Sigmoid colon (tissue), 7 donors: Measurements from ENCODE around the gene GGACT. TPM values are rescaled to one million over a fixed set of nuclear protein-coding genes. Genes with fewer than 3 reads are reported as not detected.
"Not testable (repeated sequence)": the region's sequence is repeated elsewhere in the genome, so short reads cannot be mapped to it uniquely, and the experiment has no call there.

ENCODE experiments used
- DNase-seq: peaks from one replicate; pipeline ENCODE4 v3.0.0-alpha.2; 2019
- H3K27ac ChIP-seq, 4 donors: fragments of 200-600 bp; sonication (generic); one replicate each; pipeline ENCODE4 v1.5.1; 2016 to 2019; ENCODE audit warnings: mild to moderate bottlenecking in 1 of 4
- H3K27me3 ChIP-seq, 3 donors: fragments of 200-600 bp; sonication (generic); one replicate each; pipeline ENCODE4 v1.5.1; 2019; ENCODE audit warnings: mild to moderate bottlenecking in 1 of 3
- H3K36me3 ChIP-seq, 4 donors: fragments of 200-600 bp; sonication (generic); one replicate each; pipeline ENCODE4 v1.5.1; 2016 to 2019
- H3K4me1 ChIP-seq, 4 donors: fragments of 200-600 bp; sonication (generic); one replicate each; pipeline ENCODE4 v1.5.1; 2017 to 2019
- H3K4me3 ChIP-seq, 4 donors: fragments of 200-600 bp; sonication (generic); one replicate each; pipeline ENCODE4 v1.5.1; 2017 to 2019; ENCODE audit warnings: mild to moderate bottlenecking in 2 of 4, moderate library complexity in 1 of 4
- H3K9me3 ChIP-seq, 4 donors: fragments of 200-600 bp in 3 of 4; sonication (generic) in 3 of 4; one replicate each; pipeline versions ENCODE4 v1.5.1 to v1.6.1; 2013 to 2019
- CTCF ChIP-seq, 4 experiments: fragments of 450-650 bp in 3 of 4; fragments of 200-600 bp in 1 of 4; IDR thresholded peaks; one replicate each; pipeline ENCODE4 v1.5.1; 2016 to 2019; ENCODE audit warnings: antibody characterized with exemption in 4 of 4, mild to moderate bottlenecking in 3 of 4, moderate library complexity in 2 of 4
- EP300 ChIP-seq, 4 donors: sonication (generic); formaldehyde crosslinking; IDR thresholded peaks; one replicate each; pipeline ENCODE4 v1.6.1; 2017; ENCODE audit warnings: antibody characterized with exemption in 4 of 4
- POLR2A ChIP-seq, 2 donors: fragments of 450-650 bp; IDR thresholded peaks; one replicate each; pipeline ENCODE4 v1.6.1; 2016; ENCODE audit warnings: antibody characterized with exemption in 2 of 2, mild to moderate bottlenecking in 2 of 2, moderate library complexity in 2 of 2
- POLR2AphosphoS5 ChIP-seq, 4 donors: sonication (generic); formaldehyde crosslinking; IDR thresholded peaks; one replicate each; pipeline ENCODE4 v1.6.1; 2017; ENCODE audit warnings: antibody characterized with exemption in 4 of 4
- WGBS, 2 donors: extraction: QIAGEN DNeasy Blood & Tissue Kit; methylation state at CpG; one replicate each; pipeline ENCODE4 v1.1.7; 2013; 5-methylcytosine and 5-hydroxymethylcytosine counted together
- intact Hi-C: fragments of 100-400 bp; cut with DNase I; formaldehyde crosslinking; loops from one replicate; pipeline ENCODE4 v1.15.1; 2023
- polyA plus RNA-seq, 3 donors: library from polyadenylated mRNA; stranded (reverse); fragments of 200-250 nt; gene quantifications; one replicate each; pipeline ENCODE4 v1.2.3, GENCODE V29; 2013
- total RNA-seq, 4 donors: library from RNA; depleted of rRNA; stranded (reverse); fragments of >200 nt; gene quantifications; one replicate each; pipeline ENCODE4 v1.1.0, GENCODE V29; 2016
- donor health status: healthy with polysubstance abuse.
- donor health status: Bipolar disorder and iron deficiency.
- donor health status: healthy.

The GGACT gene
- total and polyA plus RNA-seq, 7 donors = 0.99 to 3.0 (median 2.2) TPM

- no peak for TF ChIP-seq POLR2AphosphoS5 (IDR thresholded peaks at IDR 0.05)
- TF ChIP-seq CTCF (IDR thresholded peaks at IDR 0.05) = no peak
- TF ChIP-seq POLR2A (IDR thresholded peaks at IDR 0.05) = no peak
- TF ChIP-seq EP300 (IDR thresholded peaks at IDR 0.05) = no peak
- Histone ChIP-seq H3K9me3 (no peaks in the 10 kb centered on the region), H3K27ac (no peak overlapping the region), H3K36me3 (peaks cover 0 to 13% (median 2%) of the 10 kb centered on the region in 4 donors), H3K4me3 (no peak overlapping the region), H3K27me3 (no peaks in the 10 kb centered on the region), H3K4me1 (peaks cover 0 to 18% (median 6%) of the 10 kb centered on the region in 4 donors)
- DNase-seq = no peak
- intact Hi-C loops = loop anchor here (5.0 kb wide), 1 partner anchor 38 kb away; no protein-coding TSS in a partner anchor
- WGBS, 2 donors = 69 to 81% methylated on average over 5 of the region's 5 CpGs
Measured at GRCh38 chr13:100584896-100585295, 3.7 kb downstream of the GGACT start.

- Histone ChIP-seq H3K27me3 (no peaks in the 10 kb centered on the region), H3K9me3 (no peaks in the 10 kb centered on the region), H3K36me3 (peaks cover 0 to 13% (median 2%) of the 10 kb centered on the region in 4 donors), H3K27ac (no peak overlapping the region), H3K4me3 (no peak overlapping the region), H3K4me1 (no peaks in the 10 kb centered on the region)
- TF ChIP-seq POLR2A (IDR thresholded peaks at IDR 0.05) (no peak), EP300 (IDR thresholded peaks at IDR 0.05) (no peak), POLR2AphosphoS5 (IDR thresholded peaks at IDR 0.05) (no peak), CTCF (IDR thresholded peaks at IDR 0.05) (no peak)
- intact Hi-C loops = no loop called here
- WGBS, 2 donors = 92 to 96% methylated on average over 2 of the region's 2 CpGs
- DNase-seq = no peak
Measured at GRCh38 chr13:100581504-100581903, 7.1 kb downstream of the GGACT start.

- H3K9me3 ChIP-seq = no peaks in the 10 kb centered on the region
- H3K27me3 ChIP-seq = no peaks in the 10 kb centered on the region
- 91 to 95% methylated on average over 4 of the region's 4 CpGs for WGBS, 2 donors
- TF ChIP-seq CTCF (IDR thresholded peaks at IDR 0.05) = no peak
- no peak for TF ChIP-seq EP300 (IDR thresholded peaks at IDR 0.05)
- no peak for TF ChIP-seq POLR2A (IDR thresholded peaks at IDR 0.05)
- TF ChIP-seq POLR2AphosphoS5 (IDR thresholded peaks at IDR 0.05) = no peak
- DNase-seq = no peak
- H3K36me3 ChIP-seq = peaks cover 0 to 13% (median 2%) of the 10 kb centered on the region in 4 donors
- intact Hi-C loops = no loop called here
- no peaks in the 10 kb centered on the region for H3K4me1 ChIP-seq
- H3K27ac ChIP-seq = no peak overlapping the region
- no peak overlapping the region for H3K4me3 ChIP-seq
Measured at GRCh38 chr13:100581030-100581429, 7.6 kb downstream of the GGACT start.

GRCh38 chr13:100580045-100580444 is 8.5 kb downstream of the GGACT start:
- WGBS, 2 donors = 92 to 96% methylated on average over 12 of the region's 12 CpGs
- Histone ChIP-seq H3K4me3 (no peak overlapping the region), H3K36me3 (peaks cover 0 to 13% (median 2%) of the 10 kb centered on the region in 4 donors), H3K27me3 (no peaks in the 10 kb centered on the region), H3K4me1 (no peaks in the 10 kb centered on the region), H3K27ac (no peak overlapping the region), H3K9me3 (no peaks in the 10 kb centered on the region)
- intact Hi-C loops = no loop called here
- TF ChIP-seq POLR2AphosphoS5 (IDR thresholded peaks at IDR 0.05) = no peak
- DNase-seq = no peak

GRCh38 chr13:100577239-100577638 is 11.3 kb downstream of the GGACT start:
- H3K9me3 ChIP-seq, H3K27me3 ChIP-seq, H3K4me3 ChIP-seq, H3K27ac ChIP-seq, H3K4me1 ChIP-seq, DNase-seq: not testable (repeated sequence)
- peaks cover 0 to 13% (median 2%) of the 10 kb centered on the region in 4 donors for H3K36me3 ChIP-seq
- intact Hi-C loops = loop anchor here (10.0 kb wide), 1 partner anchor 548 kb away; no protein-coding TSS in a partner anchor
- WGBS, 2 donors = 97 to 98% methylated on average over 4 of the region's 4 CpGs

GRCh38 chr13:100573121-100573520 is 15.5 kb downstream of the GGACT start:
- no peaks in the 10 kb centered on the region for H3K4me1 ChIP-seq
- no peaks in the 10 kb centered on the region for H3K27me3 ChIP-seq
- DNase-seq = peak; percentile 77
- H3K36me3 ChIP-seq = no peaks in the 10 kb centered on the region
- intact Hi-C loops = loop anchor here (10.0 kb wide), 1 partner anchor 552 kb away; no protein-coding TSS in a partner anchor
- H3K27ac ChIP-seq = no peak overlapping the region
- no peaks in the 10 kb centered on the region for H3K9me3 ChIP-seq
- H3K4me3 ChIP-seq = no peak overlapping the region
- no peak for TF ChIP-seq POLR2AphosphoS5 (IDR thresholded peaks at IDR 0.05)
- TF ChIP-seq EP300 (IDR thresholded peaks at IDR 0.05) = no peak
- no peak for TF ChIP-seq POLR2A (IDR thresholded peaks at IDR 0.05)
- TF ChIP-seq CTCF (IDR thresholded peaks at IDR 0.05) = peak; percentile 6 to 60 (median 52)
- 39 to 46% methylated on average over 2 of the region's 2 CpGs for WGBS, 2 donors
